Testis (tissue), 3 donors: ENCODE data around the gene HLA-DRB1. TPM values are rescaled to one million over a fixed set of nuclear protein-coding genes. Genes with fewer than 3 reads are reported as not detected.

Experiments used
- DNase-seq: peaks from one replicate; pipeline ENCODE4 v3.0.0-alpha.2; 2019
- H3K27ac ChIP-seq, 2 donors: fragments of 200-600 bp; sonication (generic); one replicate each; pipeline ENCODE4 v1.5.1; 2019
- H3K27me3 ChIP-seq: fragments of 200-600 bp; sonication (generic); one replicate; pipeline ENCODE4 v1.5.1; 2019
- H3K36me3 ChIP-seq: fragments of 200-600 bp; sonication (generic); one replicate; pipeline ENCODE4 v1.5.1; 2017; ENCODE audit warnings: low read depth; ENCODE audit errors: missing control alignments
- H3K4me1 ChIP-seq: fragments of 200-600 bp; sonication (generic); one replicate; pipeline ENCODE4 v1.5.1; 2019
- H3K4me3 ChIP-seq, 2 donors: fragments of 200-600 bp; sonication (generic); one replicate each; pipeline ENCODE4 v1.5.1; 2017 to 2019
- H3K9me3 ChIP-seq: fragments of 200-600 bp; sonication (generic); one replicate; pipeline ENCODE4 v1.5.1; 2017
- POLR2A ChIP-seq: fragments of 450-650 bp; IDR thresholded peaks from one replicate; pipeline ENCODE4 v1.6.1; 2017; ENCODE audit warnings: antibody characterized with exemption, mild to moderate bottlenecking, moderate library complexity
- WGBS, 2 donors: methylation state at CpG; one replicate each; pipeline ENCODE4 v1.1.5; 2018; 5-methylcytosine and 5-hydroxymethylcytosine counted together
- intact Hi-C: fragments of 100-400 bp; cut with DNase I; formaldehyde crosslinking; loops from one replicate; pipeline ENCODE4 v1.15.1; 2023; ENCODE audit warnings: low total_unique reads
- polyA plus RNA-seq: library from polyadenylated mRNA; stranded (reverse); fragments of 350-450 nt; fragmentation: Illumina TruSeq; extraction: RNeasy Lipid Tissue Mini Kit (QIAGEN cat#74804); gene quantifications from one replicate; pipeline ENCODE4 v1.2.3, GENCODE V29; 2014; ENCODE audit warnings: low read depth, low replicate concordance; ENCODE audit not compliant: insufficient read depth
- total RNA-seq, 2 donors: library from RNA; depleted of rRNA; stranded (reverse); fragments of >200 nt; gene quantifications; one replicate each; pipeline ENCODE4 v1.2.3, GENCODE V29; 2016
- TF ChIP-seq, protein P1 (sequence below), 3 experiments: fragments of 450-650 bp in 2 of 3; fragments of 200-600 bp in 1 of 3; sonication (generic) in 1 of 3; IDR thresholded peaks; one replicate each; pipeline ENCODE4 v1.5.1; 2016 to 2019; ENCODE audit warnings: antibody characterized with exemption in 3 of 3, mild to moderate bottlenecking in 2 of 3, moderate library complexity in 1 of 3

The HLA-DRB1 gene
- total and polyA plus RNA-seq, 3 donors from 2014 or later = 9.5 to 135 (median 12.0) TPM

- no peak for DNase-seq
- 35 to 52% methylated on average over 3 of the region's 3 CpGs for WGBS, 2 donors
- no peaks in the 10 kb centered on the region for H3K36me3 ChIP-seq
- H3K9me3 ChIP-seq = no peaks in the 10 kb centered on the region
- TF ChIP-seq, protein P1, sequence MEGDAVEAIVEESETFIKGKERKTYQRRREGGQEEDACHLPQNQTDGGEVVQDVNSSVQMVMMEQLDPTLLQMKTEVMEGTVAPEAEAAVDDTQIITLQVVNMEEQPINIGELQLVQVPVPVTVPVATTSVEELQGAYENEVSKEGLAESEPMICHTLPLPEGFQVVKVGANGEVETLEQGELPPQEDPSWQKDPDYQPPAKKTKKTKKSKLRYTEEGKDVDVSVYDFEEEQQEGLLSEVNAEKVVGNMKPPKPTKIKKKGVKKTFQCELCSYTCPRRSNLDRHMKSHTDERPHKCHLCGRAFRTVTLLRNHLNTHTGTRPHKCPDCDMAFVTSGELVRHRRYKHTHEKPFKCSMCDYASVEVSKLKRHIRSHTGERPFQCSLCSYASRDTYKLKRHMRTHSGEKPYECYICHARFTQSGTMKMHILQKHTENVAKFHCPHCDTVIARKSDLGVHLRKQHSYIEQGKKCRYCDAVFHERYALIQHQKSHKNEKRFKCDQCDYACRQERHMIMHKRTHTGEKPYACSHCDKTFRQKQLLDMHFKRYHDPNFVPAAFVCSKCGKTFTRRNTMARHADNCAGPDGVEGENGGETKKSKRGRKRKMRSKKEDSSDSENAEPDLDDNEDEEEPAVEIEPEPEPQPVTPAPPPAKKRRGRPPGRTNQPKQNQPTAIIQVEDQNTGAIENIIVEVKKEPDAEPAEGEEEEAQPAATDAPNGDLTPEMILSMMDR (IDR thresholded peaks at IDR 0.05) = no peak
- no peak for TF ChIP-seq POLR2A
- intact Hi-C loops = no loop called here
- no peak overlapping the region for H3K4me3 ChIP-seq
- no peaks in the 10 kb centered on the region for H3K4me1 ChIP-seq
- no peak overlapping the region for H3K27ac ChIP-seq
- H3K27me3 ChIP-seq = no peaks in the 10 kb centered on the region
Measured at GRCh38 chr6:32615885-32616532, 26.4 kb upstream of the HLA-DRB1 start.

- intact Hi-C loops = no loop called here
- Histone ChIP-seq H3K27ac (no peak overlapping the region), H3K27me3 (no peaks in the 10 kb centered on the region), H3K4me1 (no peaks in the 10 kb centered on the region), H3K36me3 (no peaks in the 10 kb centered on the region), H3K9me3 (no peaks in the 10 kb centered on the region), H3K4me3 (no peak overlapping the region)
- WGBS, 2 donors = 0% methylated on average over 1 of the region's 1 CpG
- TF ChIP-seq, protein P1 (IDR thresholded peaks at IDR 0.05) = no peak
- no peak for TF ChIP-seq POLR2A
- DNase-seq = no peak
Measured at GRCh38 chr6:32614366-32615081, 24.9 kb upstream of the HLA-DRB1 start.

- no peak for DNase-seq
- 5 to 13% methylated on average over 6 of the region's 6 CpGs for WGBS, 2 donors
- no peak overlapping the region for H3K4me3 ChIP-seq
- intact Hi-C loops = no loop called here
- H3K27me3 ChIP-seq = no peaks in the 10 kb centered on the region
- no peaks in the 10 kb centered on the region for H3K36me3 ChIP-seq
- no peaks in the 10 kb centered on the region for H3K4me1 ChIP-seq
- H3K27ac ChIP-seq = no peak overlapping the region
- no peaks in the 10 kb centered on the region for H3K9me3 ChIP-seq
- TF ChIP-seq, protein P1 (IDR thresholded peaks at IDR 0.05) = no peak
- TF ChIP-seq POLR2A = no peak
Measured at GRCh38 chr6:32613475-32613874, 23.8 kb upstream of the HLA-DRB1 start.

- no peak for DNase-seq
- intact Hi-C loops = no loop called here
- WGBS, 2 donors = 18 to 20% methylated on average over 3 of the region's 3 CpGs
- Histone ChIP-seq H3K36me3 (no peaks in the 10 kb centered on the region), H3K4me3 (no peak overlapping the region), H3K9me3 (no peaks in the 10 kb centered on the region), H3K27ac (no peak overlapping the region), H3K4me1 (no peaks in the 10 kb centered on the region), H3K27me3 (no peaks in the 10 kb centered on the region)
- no peak for TF ChIP-seq POLR2A
- TF ChIP-seq, protein P1 (IDR thresholded peaks at IDR 0.05) = no peak
Measured at GRCh38 chr6:32610682-32611296, 21.1 kb upstream of the HLA-DRB1 start.
